K562 (cell line): Measurements from ENCODE around the gene CLEC17A. TPM values are rescaled to one million over a fixed set of nuclear protein-coding genes. Genes with fewer than 3 reads are reported as not detected.
A peak's percentile ranks its signal among the peaks of the same experiment; 100 is the strongest.

Experiments used
- CBX5 ChIP-seq: IDR thresholded peaks from 2 replicates; pipeline ENCODE4 v1.6.1; 2014; ENCODE audit warnings: low read depth, borderline replicate concordance
- CBX8 ChIP-seq: fragments of 200-600 bp; sonication (generic); IDR thresholded peaks from 2 replicates; pipeline ENCODE4 v1.6.1; 2012; ENCODE audit warnings: borderline replicate concordance, mixed run types, low read depth, mild to moderate bottlenecking, moderate library complexity, mixed read lengths, low read length, control low read depth, inconsistent platforms; ENCODE audit not compliant: poor library complexity, severe bottlenecking; ENCODE audit errors: extremely low read depth
- FOXK1 ChIP-seq: sonication (generic); formaldehyde crosslinking; IDR thresholded peaks from 2 replicates; pipeline ENCODE4 v1.8.0; 2022; ENCODE audit warnings: missing genetic modification reagents, mild to moderate bottlenecking, borderline replicate concordance
- GTF2B ChIP-seq: IDR thresholded peaks from 2 replicates; pipeline ENCODE4 v1.6.1; 2011; ENCODE audit not compliant: insufficient read length; ENCODE audit errors: extremely low read depth
- HDAC1 ChIP-seq, 2 experiments: fragments of 450-650 bp; IDR thresholded peaks; 2 replicates each; pipeline ENCODE4 v1.6.1; 2016 to 2017; ENCODE audit warnings: inconsistent platforms in 1 of 2, mild to moderate bottlenecking in 1 of 2, moderate library complexity in 1 of 2
- HDAC3 ChIP-seq: fragments of 450-650 bp; IDR thresholded peaks from 2 replicates; pipeline ENCODE4 v1.6.1; 2018; ENCODE audit warnings: borderline replicate concordance, mild to moderate bottlenecking, moderate library complexity; ENCODE audit not compliant: partially characterized antibody
- HLTF ChIP-seq: fragments of 450-650 bp; IDR thresholded peaks from 2 replicates; pipeline ENCODE4 v1.6.1; 2016
- HMGN3 ChIP-seq: IDR thresholded peaks from 2 replicates; pipeline ENCODE4 v1.6.1; 2011; ENCODE audit warnings: borderline replicate concordance, low read depth, mild to moderate bottlenecking, mixed read lengths, low read length; ENCODE audit not compliant: insufficient read length; ENCODE audit errors: extremely low read depth
- HOXB6 ChIP-seq: fragments of 250-450 bp; sonication (Bioruptor Pico); IDR thresholded peaks from 2 replicates; pipeline ENCODE4 v1.5.1; 2022; ENCODE audit warnings: mild to moderate bottlenecking, borderline replicate concordance
- IRF1 ChIP-seq: sonication (generic); formaldehyde crosslinking; IDR thresholded peaks from 2 replicates; pipeline ENCODE4 v1.8.0; 2022; ENCODE audit warnings: missing genetic modification reagents, mild to moderate bottlenecking, borderline replicate concordance
- KAT7 ChIP-seq: sonication (generic); formaldehyde crosslinking; IDR thresholded peaks from 2 replicates; pipeline ENCODE4 v1.8.0; 2022; ENCODE audit warnings: missing genetic modification reagents, mild to moderate bottlenecking, borderline replicate concordance
- NCOA1 ChIP-seq: fragments of 450-650 bp; IDR thresholded peaks from 2 replicates; pipeline ENCODE4 v1.6.1; 2016; ENCODE audit warnings: low read depth
- NFE2 ChIP-seq: IDR thresholded peaks from 2 replicates; pipeline ENCODE4 v1.6.1; 2014; ENCODE audit warnings: antibody characterized with exemption, low read depth
- NFIX ChIP-seq: fragments of 250-450 bp; sonication (Bioruptor Pico); IDR thresholded peaks from 2 replicates; pipeline ENCODE4 v1.4.0; 2020; ENCODE audit warnings: low read depth, mild to moderate bottlenecking, moderate library complexity
- ZNF583 ChIP-seq: fragments of 250-450 bp; sonication (Bioruptor Pico); IDR thresholded peaks from 2 replicates; pipeline ENCODE4 v1.4.0; 2020
- ZNF609 ChIP-seq: sonication (generic); formaldehyde crosslinking; IDR thresholded peaks from 2 replicates; pipeline ENCODE4 v1.8.1; 2023; ENCODE audit warnings: missing genetic modification reagents, mild to moderate bottlenecking, borderline replicate concordance
- ZNF77 ChIP-seq: fragments of 250-450 bp; sonication (Bioruptor Pico); IDR thresholded peaks from 2 replicates; pipeline ENCODE4 v1.5.0; 2020
- polyA plus RNA-seq, 8 experiments: library from polyadenylated mRNA; depleted of rRNA in 4 of 8; stranded (reverse) in 5 of 8; unstranded in 3 of 8; fragments of >200 nt; fragmentation: Nextera tagmentation in 2 of 8; fragmentation: Illumina TruSeq in 1 of 8; extraction: Ambion mirVana in 2 of 8; extraction: Trizol in 1 of 8; gene quantifications; 2 replicates each; pipeline versions ENCODE4 v1.2.1 to v1.2.3, GENCODE V29; 2011 to 2014; ENCODE audit warnings: inconsistent platforms in 1 of 8, missing spikeins in 1 of 8
- total RNA-seq, 7 experiments: library from RNA; depleted of rRNA in 6 of 7; stranded (reverse); fragments of >200 nt in 6 of 7; fragmentation: Illumina TruSeq in 2 of 7; extraction: Trizol in 2 of 7; gene quantifications; 2 replicates each; pipeline versions ENCODE4 v1.2.1 to v1.2.3, GENCODE V29; 2011 to 2021; ENCODE audit warnings: low replicate concordance in 1 of 7
- TF ChIP-seq, protein P1 (sequence below): fragments of 250-450 bp; sonication (Bioruptor Pico); IDR thresholded peaks from 2 replicates; pipeline ENCODE4 v1.5.0; 2021; ENCODE audit warnings: mild to moderate bottlenecking, moderate library complexity

Gene CLEC17A
- total and polyA plus RNA-seq, 9 of the 15 experiments (the other 6 are each of a cell fraction or from before 2014, with no cell fraction given), result 0.03 TPM; not detected in 8

DNA sequence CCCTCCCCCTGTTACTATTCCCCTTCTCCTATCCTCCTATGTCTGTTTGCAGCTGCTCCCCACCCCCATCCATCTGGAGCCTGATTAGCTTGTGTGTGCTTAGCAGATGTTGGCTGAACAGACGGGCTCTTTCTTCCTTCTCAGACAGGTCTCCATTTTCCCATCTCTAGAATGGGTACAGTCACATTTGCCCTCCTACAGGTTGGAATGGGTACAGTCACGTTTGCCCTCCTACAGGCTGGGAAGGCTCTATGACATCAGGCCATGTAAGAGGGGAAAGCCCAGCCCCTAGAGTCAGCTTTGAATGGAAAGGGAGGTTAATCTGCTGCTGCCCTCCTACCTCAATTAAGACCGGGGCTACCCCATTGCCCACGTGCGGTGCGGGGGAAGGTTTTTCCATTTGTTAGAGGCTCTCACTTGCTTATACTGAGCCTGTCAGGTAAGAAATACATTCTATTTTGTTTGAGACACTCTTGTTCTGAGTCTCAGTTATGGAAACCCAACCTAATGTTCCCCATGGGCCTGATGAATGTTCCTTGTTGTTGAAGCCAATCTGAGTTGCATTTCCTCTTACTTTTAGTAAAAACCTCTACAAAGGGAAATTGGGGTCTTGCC lies 2.2 kb upstream of the CLEC17A start (continued):
- TF ChIP-seq FOXK1 (CRISPR knock-in tag) (no peak), ZNF583 (CRISPR knock-in tag) (no peak), CBX5 (no peak), HMGN3 (no peak), NCOA1 (no peak), IRF1 (CRISPR knock-in tag) (no peak), CBX8 (no peak), GTF2B (no peak), HLTF (no peak), KAT7 (CRISPR knock-in tag) (no peak), ZNF77 (no peak), HDAC3 (no peak), ZNF609 (no peak), NFIX (CRISPR knock-in tag) (no peak), HOXB6 (CRISPR knock-in tag) (no peak), HDAC1 (IDR thresholded peaks at IDR 0.05) (peak in 1 of 2 experiments; percentile 52; a peak in 1 of 4 replicates), NFE2 (no peak)
- TF ChIP-seq, protein P1, sequence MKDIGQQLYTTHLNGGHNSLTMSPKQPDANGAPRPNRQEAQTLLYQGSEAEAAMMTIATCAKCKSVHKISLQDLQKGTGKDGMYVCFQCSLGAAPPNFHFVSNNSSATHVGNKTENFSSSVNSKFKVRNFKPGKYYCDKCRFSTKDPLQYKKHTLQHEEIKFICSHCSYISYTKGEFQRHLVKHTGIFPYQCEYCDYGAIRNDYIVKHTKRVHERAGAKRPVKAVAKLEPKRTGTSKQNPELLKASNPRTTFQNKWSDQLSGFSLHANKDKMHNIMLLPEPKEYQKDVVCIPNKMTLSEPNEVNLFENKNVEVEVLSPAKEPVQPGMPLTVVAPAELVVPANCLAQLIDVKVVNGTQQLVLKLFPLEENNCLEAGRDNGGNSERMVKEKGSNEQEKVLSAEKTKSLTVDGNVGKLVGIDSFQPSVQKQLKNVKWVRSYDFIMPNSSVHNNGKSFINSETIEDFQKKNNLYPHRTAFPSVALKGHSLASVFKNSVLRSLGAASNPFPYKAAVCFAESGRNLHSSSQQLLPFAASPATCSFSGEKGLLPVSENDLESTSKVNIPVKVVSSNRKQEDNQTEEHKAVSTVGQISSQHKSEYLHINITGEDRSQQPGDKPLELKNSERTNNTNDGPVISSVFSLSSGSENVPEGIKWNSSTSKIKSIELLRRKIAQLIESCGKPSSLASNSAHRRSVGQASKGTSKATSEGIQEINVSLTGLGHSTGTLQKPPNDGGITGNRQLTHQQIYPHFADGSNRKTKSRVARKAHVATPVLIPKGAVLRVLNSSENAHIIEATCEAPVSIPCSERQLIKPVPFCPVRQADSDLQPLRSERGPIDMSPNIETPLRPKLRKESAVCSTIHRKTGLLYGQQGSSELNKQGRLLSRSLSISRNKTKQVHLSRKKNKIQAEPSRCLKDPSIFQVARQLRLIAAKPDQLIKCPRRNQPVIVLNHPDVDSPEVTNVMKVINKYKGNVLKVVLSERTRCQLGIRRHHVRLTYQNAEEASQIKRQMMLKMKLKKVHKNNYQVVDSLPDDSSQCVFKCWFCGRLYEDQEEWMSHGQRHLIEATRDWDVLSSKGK, result no peak
